ENCODE measurements around the gene ZNF207.

- no peak for TF ChIP-seq POLR2A (IDR thresholded peaks at IDR 0.05)
- TF ChIP-seq CTCF (IDR thresholded peaks at IDR 0.05), result no peak
- TF ChIP-seq POLR2AphosphoS5 (IDR thresholded peaks at IDR 0.05), result no peak
- no peak for TF ChIP-seq EP300 (IDR thresholded peaks at IDR 0.05)
Measured at GRCh38 chr17:32345951-32346600, 3.9 kb upstream of the ZNF207 start.

Data from gastroesophageal sphincter (tissue), 3 donors.